Skin of body (tissue), 2 donors: ENCODE results near the gene EIF4E2. TPM values are rescaled to one million over a fixed set of nuclear protein-coding genes. Genes with fewer than 3 reads are reported as not detected.

Source experiments
- DNase-seq: peaks from one replicate; lab custom pipeline; 2025; lab: John Stamatoyannopoulos, UW
- total RNA-seq: library from RNA; depleted of rRNA; stranded (reverse); fragments of >200 nt; gene quantifications from one replicate; pipeline ENCODE4 v1.2.3, GENCODE V29; 2014

EIF4E2 gene
- total RNA-seq, 1 donor from 2014 or later = 50.6 TPM

GRCh38 chr2:232537079-232537478 lies 13.4 kb upstream of the EIF4E2 start:
- no peak for DNase-seq

GRCh38 chr2:232537499-232537898 lies 13.0 kb upstream of the EIF4E2 start:
- no peak for DNase-seq

GRCh38 chr2:232538671-232539070 lies 11.8 kb upstream of the EIF4E2 start:
- no peak for DNase-seq

- DNase-seq = no peak
Measured at GRCh38 chr2:232539298-232540231, 10.9 kb upstream of the EIF4E2 start, which contains the start of gene CHRNG. CHRNG (plus strand) TSS chr2:232539692; CDS start chr2:232539748, 56 bp downstream.

GRCh38 chr2:232540441-232541041 lies 9.9 kb upstream of the EIF4E2 start:
- no peak for DNase-seq

- DNase-seq = no peak
Measured at GRCh38 chr2:232541195-232541960, 9.1 kb upstream of the EIF4E2 start.

- no peak for DNase-seq
Measured at GRCh38 chr2:232541961-232542714, 8.4 kb upstream of the EIF4E2 start.

- no peak for DNase-seq
Measured at GRCh38 chr2:232542715-232543467, 7.6 kb upstream of the EIF4E2 start.

- DNase-seq = no peak
Measured at GRCh38 chr2:232543491-232543890, 7.0 kb upstream of the EIF4E2 start.

- DNase-seq = no peak
Measured at GRCh38 chr2:232543928-232544631, 6.4 kb upstream of the EIF4E2 start.

- DNase-seq = no peak
Measured at GRCh38 chr2:232544674-232545073, 5.8 kb upstream of the EIF4E2 start.

- DNase-seq = no peak
Measured at GRCh38 chr2:232545511-232546375, 4.7 kb upstream of the EIF4E2 start.

GRCh38 chr2:232547991-232548390 lies 2.5 kb upstream of the EIF4E2 start:
- DNase-seq = no peak

GRCh38 chr2:232549655-232550353 lies 685 bp upstream of the EIF4E2 start:
- DNase-seq = peak; percentile 56

GRCh38 chr2:232551250-232551638 lies 755 bp downstream of the EIF4E2 start:
- DNase-seq = no peak

- DNase-seq = no peak
Measured at GRCh38 chr2:232551776-232552175, 1.3 kb downstream of the EIF4E2 start.

- no peak for DNase-seq
Measured at GRCh38 chr2:232556426-232556825, 5.9 kb downstream of the EIF4E2 start.

- no peak for DNase-seq
Measured at GRCh38 chr2:232562515-232563151, 12.1 kb downstream of the EIF4E2 start.
